A673 (cell line): Measurements from ENCODE around the gene DIP2C. TPM values are rescaled to one million over a fixed set of nuclear protein-coding genes. Genes with fewer than 3 reads are reported as not detected.
A peak's percentile ranks its signal among the peaks of the same experiment; 100 is the strongest.

ENCODE experiments used
- BruUV-seq: library from RNA; stranded (reverse); fragments of 400-500 nt; replicated peaks from 2 replicates; lab custom pipeline; 2021; lab: Mats Ljungman, UMichigan
- CTCF ChIA-PET: fragments of 300-600 bp; sonication (Branson Sonifier 250); formaldehyde crosslinking; loops from one replicate; lab custom pipeline; 2022; ENCODE audit warnings: antibody characterized with exemption; lab: Charles Lee
- POLR2A ChIA-PET: fragments of 300-600 bp; sonication (Branson Sonifier 250); formaldehyde crosslinking; loops from one replicate; lab custom pipeline; 2022; ENCODE audit warnings: antibody characterized with exemption; ENCODE audit not compliant: low non-redundant PET; lab: Charles Lee
- DNase-seq: peaks from one replicate; pipeline ENCODE4 v3.0.0-alpha.2; 2015; ENCODE audit warnings: low spot score
- H3K27ac ChIP-seq: fragments of 200-600 bp; sonication (generic); 2 replicates; pipeline ENCODE4 v1.5.1; 2016; ENCODE audit warnings: mixed run types, low read depth, mild to moderate bottlenecking, mixed read lengths, antibody characterized with exemption, low read length; ENCODE audit not compliant: poor library complexity, severe bottlenecking
- H3K27me3 ChIP-seq: fragments of 200-600 bp; sonication (generic); replicated peaks from 2 replicates; pipeline ENCODE4 v1.6.1; 2017; ENCODE audit warnings: mixed run types, low read depth, mild to moderate bottlenecking, mixed read lengths, antibody characterized with exemption, low read length; ENCODE audit not compliant: insufficient read depth, poor library complexity
- H3K36me3 ChIP-seq: fragments of 200-600 bp; sonication (generic); 2 replicates; pipeline ENCODE4 v1.6.1; 2016; ENCODE audit warnings: mixed run types, mild to moderate bottlenecking, mixed read lengths, antibody characterized with exemption, low read length; ENCODE audit not compliant: insufficient read depth, poor library complexity, severe bottlenecking
- H3K4me1 ChIP-seq: fragments of 200-600 bp; sonication (generic); 2 replicates; pipeline ENCODE4 v1.6.1; 2017; ENCODE audit warnings: mixed run types, mild to moderate bottlenecking, mixed read lengths, antibody characterized with exemption, low read length; ENCODE audit not compliant: insufficient read depth, poor library complexity, severe bottlenecking
- H3K4me3 ChIP-seq: fragments of 200-600 bp; sonication (generic); 2 replicates; pipeline ENCODE4 v1.5.1; 2016; ENCODE audit warnings: low read depth, mixed run types, mild to moderate bottlenecking, mixed read lengths, low read length; ENCODE audit not compliant: poor library complexity, severe bottlenecking
- H3K9me3 ChIP-seq: fragments of 200-600 bp; sonication (generic); 2 replicates; pipeline ENCODE4 v1.6.1; 2016; ENCODE audit warnings: mixed run types, low read depth, mild to moderate bottlenecking, mixed read lengths, antibody characterized with exemption, low read length; ENCODE audit not compliant: poor library complexity, severe bottlenecking
- EZH2 ChIP-seq: fragments of 200-600 bp; sonication (generic); IDR thresholded peaks from 2 replicates; pipeline ENCODE4 v1.6.1; 2017; ENCODE audit warnings: borderline replicate concordance, low read depth, mild to moderate bottlenecking, mixed read lengths, antibody characterized with exemption, low read length; ENCODE audit not compliant: poor library complexity, severe bottlenecking
- intact Hi-C: fragments of 100-400 bp; cut with micrococcal nuclease; formaldehyde crosslinking; loops from one replicate; pipeline ENCODE4 v1.10.0; 2022; ENCODE audit not compliant: unreplicated experiment
- total RNA-seq: library from RNA; stranded (reverse); gene quantifications from 2 replicates; pipeline ENCODE4 v1.2.3, GENCODE V29; 2021
- TF ChIP-seq, protein P1 (sequence below): fragments of 300-800, 200-600 bp; sonication (generic); conservative IDR thresholded peaks from 2 replicates; pipeline ENCODE4 v1.5.1; 2017; ENCODE audit warnings: low read depth, mild to moderate bottlenecking, antibody characterized with exemption, low read length, moderate library complexity, mixed read lengths

DIP2C gene
- total RNA-seq, 1 experiment from 2014 or later = 13.2 TPM

DNA sequence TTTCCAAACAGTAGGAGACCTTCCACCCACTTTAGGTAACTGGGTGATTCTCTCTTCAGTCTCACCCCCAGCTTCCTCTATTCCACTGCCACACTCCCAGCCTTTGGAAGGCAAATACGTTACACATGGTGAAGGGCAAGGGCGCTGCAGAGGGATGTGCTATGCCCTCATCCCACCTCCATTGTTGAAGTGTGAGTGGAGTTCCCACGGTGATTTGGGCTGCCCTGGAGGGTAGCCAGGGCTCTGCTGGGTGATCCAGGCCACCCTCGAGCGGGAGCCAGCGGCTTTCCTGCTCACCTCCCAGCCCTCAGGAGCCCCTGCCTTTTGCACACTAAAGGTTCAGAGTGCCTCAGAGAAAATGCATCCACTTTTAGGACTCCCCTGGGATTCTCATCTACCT lies 373.1 kb downstream of the DIP2C start:
- peak overlapping the region; percentile 21 for H3K27ac ChIP-seq
- BruUV-seq = no TSS peak
- intact Hi-C loops = no loop called here
- no peak overlapping the region for H3K4me3 ChIP-seq
- DNase-seq = no peak
- peaks cover 3% of the 10 kb centered on the region for H3K36me3 ChIP-seq
- TF ChIP-seq, protein P1, sequence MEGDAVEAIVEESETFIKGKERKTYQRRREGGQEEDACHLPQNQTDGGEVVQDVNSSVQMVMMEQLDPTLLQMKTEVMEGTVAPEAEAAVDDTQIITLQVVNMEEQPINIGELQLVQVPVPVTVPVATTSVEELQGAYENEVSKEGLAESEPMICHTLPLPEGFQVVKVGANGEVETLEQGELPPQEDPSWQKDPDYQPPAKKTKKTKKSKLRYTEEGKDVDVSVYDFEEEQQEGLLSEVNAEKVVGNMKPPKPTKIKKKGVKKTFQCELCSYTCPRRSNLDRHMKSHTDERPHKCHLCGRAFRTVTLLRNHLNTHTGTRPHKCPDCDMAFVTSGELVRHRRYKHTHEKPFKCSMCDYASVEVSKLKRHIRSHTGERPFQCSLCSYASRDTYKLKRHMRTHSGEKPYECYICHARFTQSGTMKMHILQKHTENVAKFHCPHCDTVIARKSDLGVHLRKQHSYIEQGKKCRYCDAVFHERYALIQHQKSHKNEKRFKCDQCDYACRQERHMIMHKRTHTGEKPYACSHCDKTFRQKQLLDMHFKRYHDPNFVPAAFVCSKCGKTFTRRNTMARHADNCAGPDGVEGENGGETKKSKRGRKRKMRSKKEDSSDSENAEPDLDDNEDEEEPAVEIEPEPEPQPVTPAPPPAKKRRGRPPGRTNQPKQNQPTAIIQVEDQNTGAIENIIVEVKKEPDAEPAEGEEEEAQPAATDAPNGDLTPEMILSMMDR = no peak
- no peak for TF ChIP-seq EZH2
- no peaks in the 10 kb centered on the region for H3K27me3 ChIP-seq
- peaks cover 45% of the 10 kb centered on the region for H3K4me1 ChIP-seq
- CTCF ChIA-PET = no interaction called here
- POLR2A ChIA-PET = no interaction called here
- no peaks in the 10 kb centered on the region for H3K9me3 ChIP-seq

DNA sequence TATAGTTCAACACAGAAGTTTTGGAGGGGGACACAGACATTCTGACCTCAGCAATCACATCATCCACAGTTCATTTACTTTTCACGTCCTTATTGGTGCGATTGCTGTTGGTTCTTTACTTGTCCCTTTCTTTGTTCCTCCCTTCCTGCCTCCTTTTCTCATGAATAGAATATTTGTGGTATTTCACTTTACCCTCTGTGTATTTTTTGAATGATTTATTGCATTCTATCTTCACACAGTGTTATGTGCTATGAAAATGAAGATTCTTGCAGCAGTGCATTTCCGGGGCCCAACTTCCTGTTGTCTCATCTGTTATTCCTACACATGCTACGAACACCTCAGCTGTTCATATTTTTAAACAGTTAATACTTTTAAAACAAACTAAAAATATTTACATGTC lies 374.6 kb downstream of the DIP2C start:
- H3K9me3 ChIP-seq = no peaks in the 10 kb centered on the region
- peak; percentile 63 for DNase-seq

DNA sequence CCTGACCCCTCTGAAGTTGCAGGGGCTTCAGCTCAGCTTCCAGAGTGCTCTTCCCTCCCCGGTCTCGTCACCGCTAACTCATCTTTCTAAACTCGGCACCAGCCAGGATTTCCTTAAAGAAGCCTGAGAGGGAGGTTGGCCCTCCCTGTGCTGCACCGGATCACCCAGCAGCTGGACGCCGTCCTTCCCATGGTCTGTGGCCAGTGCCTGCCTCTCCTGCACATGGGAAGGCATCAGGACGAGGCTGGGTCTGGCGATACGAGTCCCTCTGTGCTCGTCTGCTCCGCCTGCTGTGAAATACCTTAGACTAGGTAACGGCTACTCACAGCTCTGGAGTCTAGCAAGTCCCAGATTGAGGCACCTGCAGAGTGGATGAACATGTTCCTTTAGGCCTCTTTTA lies 375.1 kb downstream of the DIP2C start:
- no peaks in the 10 kb centered on the region for H3K27me3 ChIP-seq
- POLR2A ChIA-PET = no interaction called here
- no TSS peak for BruUV-seq
- H3K4me1 ChIP-seq = peaks cover 41% of the 10 kb centered on the region
- H3K9me3 ChIP-seq = no peaks in the 10 kb centered on the region
- peaks cover 3% of the 10 kb centered on the region for H3K36me3 ChIP-seq
- H3K27ac ChIP-seq = peak overlapping the region; percentile 92
- intact Hi-C loops = no loop called here
- no peak for DNase-seq
- TF ChIP-seq, protein P1 = no peak
- TF ChIP-seq EZH2 = no peak
- H3K4me3 ChIP-seq = no peak overlapping the region
- CTCF ChIA-PET = no interaction called here

More for the DNA sequence above, 374.6 kb downstream of the DIP2C start:
- Histone ChIP-seq H3K4me1 (peaks cover 45% of the 10 kb centered on the region), H3K27me3 (no peaks in the 10 kb centered on the region), H3K36me3 (peaks cover 3% of the 10 kb centered on the region), H3K4me3 (no peak overlapping the region), H3K27ac (peak overlapping the region; percentile 92)
- TF ChIP-seq EZH2 = no peak
- TF ChIP-seq, protein P1 = no peak
- intact Hi-C loops = no loop called here
- BruUV-seq = no TSS peak
- ChIA-PET CTCF (no interaction called here), POLR2A (no interaction called here)
